Germinal center (tissue), 1 donor: ENCODE data around the gene ONECUT2.

Experiments used
- DNase-seq: peaks from one replicate; pipeline ENCODE4 v3.0.0; 2012; ENCODE audit warnings: mixed read lengths, low spot score

Gene ONECUT2

GRCh38 chr18:57431467-57432080, 3.6 kb upstream of the ONECUT2 start:
- DNase-seq, result no peak

GRCh38 chr18:57432140-57432539, 3.0 kb upstream of the ONECUT2 start:
- no peak for DNase-seq

- DNase-seq, result no peak
These were observed 2.3 kb upstream of the ONECUT2 start for GRCh38 chr18:57432751-57433400.

- no peak for DNase-seq
These were observed 1.7 kb upstream of the ONECUT2 start for GRCh38 chr18:57433482-57433881.

- DNase-seq, result no peak
These were observed 1.1 kb upstream of the ONECUT2 start for GRCh38 chr18:57433934-57434535.

- no peak for DNase-seq
These were observed 644 bp downstream of the ONECUT2 start for GRCh38 chr18:57435846-57436190.

- DNase-seq, result no peak
These were observed 1.2 kb downstream of the ONECUT2 start for GRCh38 chr18:57436191-57436964.

- DNase-seq, result no peak
These were observed 1.8 kb downstream of the ONECUT2 start for GRCh38 chr18:57436965-57437333.

- DNase-seq, result no peak
These were observed 2.2 kb downstream of the ONECUT2 start for GRCh38 chr18:57437402-57437765.

- peak; percentile 71 for DNase-seq
These were observed 2.8 kb downstream of the ONECUT2 start for GRCh38 chr18:57437766-57438671.

- DNase-seq, result no peak
These were observed 3.8 kb downstream of the ONECUT2 start for GRCh38 chr18:57438743-57439608.

- no peak for DNase-seq
These were observed 4.4 kb downstream of the ONECUT2 start for GRCh38 chr18:57439609-57439968.

GRCh38 chr18:57439985-57440330, 4.8 kb downstream of the ONECUT2 start:
- DNase-seq, result no peak

- DNase-seq, result no peak
These were observed 5.3 kb downstream of the ONECUT2 start for GRCh38 chr18:57440331-57441070.

GRCh38 chr18:57441071-57441794, 6.1 kb downstream of the ONECUT2 start:
- DNase-seq, result no peak

GRCh38 chr18:57443247-57443646, 8.1 kb downstream of the ONECUT2 start:
- DNase-seq, result no peak

- DNase-seq, result no peak
These were observed 8.5 kb downstream of the ONECUT2 start for GRCh38 chr18:57443702-57444101.

GRCh38 chr18:57444301-57444759, 9.2 kb downstream of the ONECUT2 start:
- no peak for DNase-seq

GRCh38 chr18:57445488-57446319, 10.5 kb downstream of the ONECUT2 start:
- DNase-seq, result no peak
